NK-92 (cell line): Measurements from ENCODE around the gene CENPO.

Source experiments
- DNase-seq: peaks from one replicate; lab custom pipeline; 2025; ENCODE audit not compliant: unreplicated experiment; lab: John Stamatoyannopoulos, UW

The CENPO gene

GRCh38 chr2:24857746-24858145 lies 64.5 kb downstream of the CENPO start:
- no peak for DNase-seq

GRCh38 chr2:24858996-24859395 lies 65.8 kb downstream of the CENPO start:
- no peak for DNase-seq

GRCh38 chr2:24859968-24860600 lies 66.9 kb downstream of the CENPO start:
- DNase-seq: no peak

GRCh38 chr2:24860631-24861030 lies 67.4 kb downstream of the CENPO start:
- DNase-seq: no peak

- DNase-seq: no peak
These were observed 68.3 kb downstream of the CENPO start for GRCh38 chr2:24861500-24861899.

DNA sequence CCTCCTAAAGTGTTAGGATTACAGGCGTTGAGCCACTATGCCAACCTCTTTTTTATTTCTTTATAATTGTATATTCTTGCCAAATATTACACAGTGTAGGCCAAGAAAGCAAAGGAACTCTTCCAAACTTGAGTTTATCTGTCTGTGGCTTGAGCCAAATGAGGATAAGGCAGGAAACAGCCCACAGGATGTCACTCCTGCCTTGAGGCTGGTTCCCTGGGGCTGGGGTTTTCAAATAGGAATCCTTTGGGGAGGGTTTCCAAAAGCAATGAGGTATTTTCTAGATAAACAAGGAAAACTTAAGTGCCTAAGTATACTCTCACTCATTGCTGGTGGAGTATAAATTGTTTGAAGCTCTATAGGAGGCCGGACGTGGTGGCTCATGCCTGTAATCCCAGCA lies 70.4 kb downstream of the CENPO start:
- DNase-seq: no peak

GRCh38 chr2:24866946-24867345 lies 73.7 kb downstream of the CENPO start:
- no peak for DNase-seq

DNA sequence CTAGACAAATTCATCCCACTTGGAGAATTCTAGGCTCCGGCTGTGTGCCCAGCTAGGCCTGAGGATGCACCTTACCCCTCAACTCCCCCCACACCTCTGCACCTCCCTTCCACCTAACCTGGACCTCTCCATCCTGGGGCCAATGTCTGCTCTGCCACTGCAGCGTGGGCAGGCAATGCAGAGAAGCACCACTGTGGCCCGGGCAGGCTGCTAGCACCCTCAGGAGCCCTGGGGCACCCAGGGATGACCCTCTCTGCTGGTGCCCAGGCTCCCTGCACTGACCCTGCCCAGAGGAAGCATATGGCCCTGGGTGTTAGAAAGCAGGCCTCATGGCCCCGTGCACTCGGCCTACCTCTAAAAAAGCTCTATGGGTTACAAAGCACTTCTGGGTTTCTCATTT lies 77.2 kb downstream of the CENPO start:
- DNase-seq: no peak

DNA sequence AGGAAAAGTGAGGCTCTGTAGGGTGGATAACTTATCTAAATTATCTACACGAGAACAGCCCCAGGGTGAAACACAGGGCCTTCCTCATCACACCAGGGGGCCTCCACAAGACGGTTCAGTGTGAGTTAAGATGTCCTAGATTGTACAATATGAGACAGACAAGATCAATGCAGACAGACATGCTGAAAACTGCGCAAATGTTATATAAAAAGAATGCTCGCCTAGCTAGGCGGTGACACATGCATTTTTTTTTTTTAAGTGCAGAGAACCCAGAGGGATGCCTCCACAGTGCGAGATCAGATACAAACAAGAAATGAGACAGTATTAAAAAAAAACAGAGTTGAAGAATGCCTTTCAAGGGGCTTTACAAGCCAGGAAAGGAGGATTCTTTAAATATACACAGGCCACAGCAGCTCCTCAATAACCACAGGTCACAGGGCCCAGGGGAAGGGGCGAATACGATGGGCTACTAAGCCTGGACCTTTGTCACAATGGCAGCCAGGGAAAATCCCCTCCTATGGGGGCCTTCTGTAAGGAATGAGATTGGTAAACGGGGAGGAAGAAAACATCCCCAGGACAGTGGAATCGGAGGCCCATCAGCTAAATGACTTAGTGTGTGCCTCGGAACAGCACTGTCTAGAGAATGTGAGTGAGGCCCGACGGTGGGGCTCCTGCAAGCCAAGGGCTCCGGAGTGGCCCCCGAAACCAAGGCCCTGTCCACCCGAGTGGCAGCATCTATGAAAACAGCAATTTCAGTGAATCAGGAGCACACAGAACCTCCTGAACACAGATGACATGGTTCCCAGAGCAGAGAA lies 77.9 kb downstream of the CENPO start:
- DNase-seq: no peak

GRCh38 chr2:24871852-24872333 lies 78.7 kb downstream of the CENPO start:
- DNase-seq: no peak
